Panc1 (cell line): ENCODE results near the gene MACROD2. TPM values are rescaled to one million over a fixed set of nuclear protein-coding genes. Genes with fewer than 3 reads are reported as not detected.

Experiments
- ATAC-seq: fragments of 200-7000 bp; cut with Tn5 transposase; 2 replicates; pipeline ENCODE4 v1.9.1; 2020; ENCODE audit warnings: mild to moderate bottlenecking, moderate library complexity
- BruUV-seq: library from RNA; stranded (reverse); fragments of 400-500 nt; replicated peaks from 2 replicates; lab custom pipeline; 2021; lab: Mats Ljungman, UMichigan
- CTCF ChIA-PET: fragments of 300-600 bp; sonication (Branson Sonifier 250); formaldehyde crosslinking; loops from one replicate; lab custom pipeline; 2022; ENCODE audit warnings: antibody characterized with exemption; lab: Charles Lee
- POLR2A ChIA-PET: fragments of 300-600 bp; sonication (Branson Sonifier 250); formaldehyde crosslinking; loops from one replicate; lab custom pipeline; 2022; ENCODE audit warnings: antibody characterized with exemption; lab: Charles Lee
- DNase-seq: peaks from one replicate; pipeline ENCODE4 v3.0.0-alpha.2; 2010; ENCODE audit warnings: low read depth, low spot score
- H3K27ac ChIP-seq: 2 replicates; pipeline ENCODE4 v1.5.1; 2011; ENCODE audit warnings: mild to moderate bottlenecking, low read length, inconsistent platforms
- H3K27me3 ChIP-seq: fragments of 200-500 bp; sonication (Bioruptor generic); 2 replicates; pipeline ENCODE4 v1.6.0; 2014; ENCODE audit warnings: low read length, inconsistent platforms; ENCODE audit not compliant: control insufficient read depth, insufficient read depth
- H3K36me3 ChIP-seq: fragments of 200-500 bp; sonication (Bioruptor generic); 2 replicates; pipeline ENCODE4 v1.5.1; 2014; ENCODE audit warnings: inconsistent platforms, mild to moderate bottlenecking, low read length, moderate library complexity; ENCODE audit not compliant: control insufficient read depth, insufficient read depth
- H3K4me1 ChIP-seq: 2 replicates; pipeline ENCODE4 v1.5.1; 2011; ENCODE audit warnings: inconsistent platforms, mild to moderate bottlenecking, low read length, moderate library complexity; ENCODE audit not compliant: control insufficient read depth, insufficient read depth
- H3K4me3 ChIP-seq, 2 experiments: 2 replicates each; pipeline ENCODE4 v1.5.1; 2011 to 2012; ENCODE audit warnings: low read depth in 2 of 2, low read length in 2 of 2, mild to moderate bottlenecking in 2 of 2, inconsistent platforms in 1 of 2, moderate library complexity in 1 of 2
- H3K9me3 ChIP-seq: fragments of 200-500 bp; sonication (Bioruptor generic); 2 replicates; pipeline ENCODE4 v1.5.1; 2014; ENCODE audit warnings: low read depth, mild to moderate bottlenecking, inconsistent platforms, low read length, moderate library complexity; ENCODE audit not compliant: control insufficient read depth, insufficient read depth
- CTCF ChIP-seq: fragments of 450-650 bp; IDR thresholded peaks from 2 replicates; pipeline ENCODE4 v1.5.1; 2017; ENCODE audit warnings: mild to moderate bottlenecking
- POLR2AphosphoS5 ChIP-seq: IDR thresholded peaks from 2 replicates; pipeline ENCODE4 v1.6.1; 2012; ENCODE audit warnings: mild to moderate bottlenecking, low read depth, low read length, moderate library complexity
- REST ChIP-seq, 2 experiments: IDR thresholded peaks; 2 replicates each; pipeline ENCODE4 v1.6.1; 2011 to 2012; ENCODE audit warnings: low read depth in 2 of 2, control low read depth in 1 of 2, low read length in 1 of 2, mild to moderate bottlenecking in 1 of 2, moderate library complexity in 1 of 2; ENCODE audit not compliant: insufficient read depth in 1 of 2
- SIN3A ChIP-seq: IDR thresholded peaks from 2 replicates; pipeline ENCODE4 v1.6.1; 2012; ENCODE audit warnings: low read depth, mild to moderate bottlenecking, low read length, moderate library complexity, borderline replicate concordance; ENCODE audit not compliant: insufficient read depth
- TCF7L2 ChIP-seq: IDR thresholded peaks from 2 replicates; pipeline ENCODE4 v1.6.1; 2011; ENCODE audit warnings: mild to moderate bottlenecking, low read depth, low read length, inconsistent platforms
- in situ Hi-C: cut with HindIII; loops from 2 replicates; pipeline ENCODE4 v1.10.0; 2016; ENCODE audit warnings: low sequenced_read_pairs, low pct_unique_long_range_greater_than_20kb
- intact Hi-C: fragments of 100-400 bp; cut with micrococcal nuclease; formaldehyde crosslinking; loops from one replicate; pipeline ENCODE4 v1.10.0; 2022; ENCODE audit not compliant: unreplicated experiment
- total RNA-seq: library from RNA; stranded (reverse); gene quantifications from one replicate; pipeline ENCODE4 v1.2.1, GENCODE V29; 2021; ENCODE audit not compliant: unreplicated experiment

The MACROD2 gene
- total RNA-seq, 1 experiment from 2014 or later = 1.2 TPM

- Histone ChIP-seq H3K27ac (no peak overlapping the region), H3K4me3 (no peak overlapping the region), H3K36me3 (no peaks in the 10 kb centered on the region), H3K4me1 (no peaks in the 10 kb centered on the region), H3K27me3 (no peaks in the 10 kb centered on the region), H3K9me3 (no peaks in the 10 kb centered on the region)
- ChIA-PET CTCF (no interaction called here), POLR2A (no interaction called here)
- no TSS peak for BruUV-seq
- no peak for TF ChIP-seq POLR2AphosphoS5
- TF ChIP-seq TCF7L2 = no peak
- no peak for TF ChIP-seq CTCF
- ATAC-seq = no peak
- no peak for DNase-seq
- intact Hi-C loops = no loop called here
- in situ Hi-C loops = no loop called here
These were observed 1035.5 kb downstream of the MACROD2 start for GRCh38 chr20:15030826-15031225.

DNA sequence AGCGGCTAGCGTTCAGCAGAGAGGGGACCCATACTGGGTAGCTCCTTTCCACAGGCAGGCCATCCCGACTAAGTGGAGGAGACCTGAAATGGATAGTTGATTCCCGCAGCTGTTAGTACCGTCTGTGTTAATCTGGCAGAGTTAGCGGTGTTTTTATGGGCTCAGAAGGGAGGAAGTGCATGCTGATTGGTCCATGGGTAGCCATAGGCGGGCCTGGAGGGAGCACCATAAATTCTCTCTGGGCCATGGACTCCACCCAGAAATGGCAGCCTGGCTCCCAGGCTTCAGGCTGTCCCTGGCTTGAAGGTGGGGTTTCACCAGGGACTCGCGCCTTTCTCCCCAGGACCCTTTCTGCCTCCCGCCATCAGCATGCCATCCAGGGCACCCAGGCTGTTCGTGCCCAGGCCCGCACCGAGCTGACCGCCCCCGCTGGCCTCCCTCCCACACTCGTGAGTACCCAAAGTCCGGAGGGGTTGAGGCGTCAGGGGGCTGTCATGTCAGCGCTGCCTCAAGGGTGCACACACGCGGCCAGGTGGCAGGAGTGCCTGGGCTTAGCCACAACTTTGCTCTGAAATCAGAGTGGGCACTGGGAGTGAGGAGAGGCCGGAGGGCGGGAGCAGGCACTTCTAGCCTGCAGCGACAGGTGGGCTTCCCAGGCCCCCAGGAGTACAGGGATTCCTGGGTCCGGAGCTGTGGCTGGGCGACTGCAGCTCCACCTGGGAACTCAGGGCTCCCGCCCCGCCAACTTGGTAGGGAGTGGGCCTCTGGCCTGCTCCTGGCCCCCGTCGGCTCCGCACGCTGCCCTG is 1036.4 kb downstream of the MACROD2 start:
- DNase-seq (no peak), ATAC-seq (no peak)
- intact Hi-C loops = no loop called here
- POLR2A ChIA-PET = no interaction called here
- Histone ChIP-seq H3K4me1 (no peaks in the 10 kb centered on the region), H3K27ac (no peak overlapping the region), H3K9me3 (no peaks in the 10 kb centered on the region), H3K27me3 (no peaks in the 10 kb centered on the region), H3K36me3 (no peaks in the 10 kb centered on the region), H3K4me3 (no peak overlapping the region)
- BruUV-seq = no TSS peak
- TF ChIP-seq SIN3A = no peak
- no peak for TF ChIP-seq POLR2AphosphoS5
- no peak for TF ChIP-seq TCF7L2
- TF ChIP-seq CTCF = no peak
- TF ChIP-seq REST (IDR thresholded peaks at IDR 0.05; ENCODE audit: insufficient read depth in 1 of 2, low read depth in 2 of 2, low read length in 1 of 2) = no peak
- in situ Hi-C loops = no loop called here
- CTCF ChIA-PET = no interaction called here
